ENCODE measurements around the gene CWC27. TPM values are rescaled to one million over a fixed set of nuclear protein-coding genes. Genes with fewer than 3 reads are reported as not detected.
"Not testable (repeated sequence)": the region's sequence is repeated elsewhere in the genome, so short reads cannot be mapped to it uniquely, and the experiment has no call there.

The CWC27 gene
- polyA plus RNA-seq, 2 of the 4 experiments (the other 2 are of a cell fraction): 24.1 to 48.5 TPM

DNA sequence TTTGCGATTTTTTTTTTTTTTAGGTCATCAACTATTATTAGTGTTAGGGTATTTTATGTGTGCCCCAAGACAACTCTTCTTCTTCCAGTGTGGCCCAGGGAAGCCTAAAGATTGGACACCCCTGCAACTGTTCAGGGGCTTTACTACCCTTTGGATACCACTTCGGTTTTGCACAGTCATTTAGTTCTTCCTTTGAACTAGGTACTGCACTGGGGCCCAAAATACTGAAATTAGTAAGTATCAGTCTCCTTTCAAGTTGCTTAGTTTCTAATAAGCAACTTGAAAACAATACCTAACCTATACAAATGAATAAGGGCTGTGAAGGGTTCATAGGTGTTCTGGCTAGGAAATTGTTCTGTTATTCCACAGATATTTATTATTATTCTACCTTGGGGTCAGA lies 45.3 kb downstream of the CWC27 start:
- ATAC-seq (no peak), DNase-seq (ENCODE audit: low read depth in 1 of 2, low spot score in 1 of 2) (no peak), FAIRE-seq (no peak)
- no peak overlapping the region for H3K4me3 ChIP-seq
- ChIA-PET CTCF (interaction anchor here (0.6 to 1.5 kb wide), 2 partner anchors 337 to 669 kb away, joined by 3 read pairs; no protein-coding TSS in a partner anchor), POLR2A (no interaction called here)
- H3K4me2 ChIP-seq: no peak overlapping the region
- peaks cover 8% of the 10 kb centered on the region; the same call in 1 of the 3 replicates for H3K4me1 ChIP-seq
- no peak overlapping the region for H3K27ac ChIP-seq
- no peak for TF ChIP-seq RCOR1 (IDR thresholded peaks at IDR 0.05; ENCODE audit: low read depth, low read length)
- TF ChIP-seq JUNB (IDR thresholded peaks at IDR 0.05): no peak
- no peak for TF ChIP-seq FOSB (CRISPR knock-in tag; IDR thresholded peaks at IDR 0.05)
- WGBS (ENCODE audit: missing lambda C conversion rate): 79% methylated on average over 2 of the region's 2 CpGs
- H3K9me3 ChIP-seq: no peaks in the 10 kb centered on the region

DNA sequence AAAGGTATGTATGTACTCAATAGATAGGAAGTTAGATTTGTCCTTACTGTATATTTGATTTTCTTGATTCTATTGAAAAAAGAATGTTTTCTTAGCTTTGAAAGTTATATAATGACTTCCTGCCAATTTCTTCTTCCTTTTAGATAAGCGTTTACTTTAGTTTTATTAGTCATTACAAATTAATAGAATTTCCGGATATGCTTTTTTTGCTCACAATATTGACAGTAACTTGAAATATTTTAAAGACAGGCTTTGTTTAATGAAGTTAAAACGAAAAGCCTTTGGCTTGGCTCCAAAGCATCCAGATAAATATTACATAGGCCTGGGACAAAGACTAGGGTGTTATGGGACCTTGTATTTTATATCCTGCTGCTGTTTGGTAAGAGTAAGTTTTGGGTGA lies 49.5 kb downstream of the CWC27 start:
- DNase-seq (ENCODE audit: low read depth in 1 of 2, low spot score in 1 of 2) (no peak), FAIRE-seq (peak; percentile 56), ATAC-seq (no peak)
- Histone ChIP-seq H3K9me3 (no peaks in the 10 kb centered on the region), H3K4me2 (no peak overlapping the region), H3K4me3 (no peak overlapping the region), H3K4me1 (peaks cover 8% of the 10 kb centered on the region; the same call in 1 of the 3 replicates), H3K27ac (no peak overlapping the region)
- 31% methylated on average over 3 of the region's 3 CpGs for WGBS (ENCODE audit: missing lambda C conversion rate)
- CTCF ChIA-PET: no interaction called here
- TF ChIP-seq NFE2L2 (conservative IDR thresholded peaks at IDR 0.05; ENCODE audit: low read length) (no peak), RCOR1 (IDR thresholded peaks at IDR 0.05; ENCODE audit: low read depth, low read length) (no peak), RFX5 (IDR thresholded peaks at IDR 0.05) (no peak), HOXA7 (CRISPR knock-in tag; IDR thresholded peaks at IDR 0.05) (no peak), EHMT2 (IDR thresholded peaks at IDR 0.05; ENCODE audit: low read depth) (no peak), NR3C1 (IDR thresholded peaks at IDR 0.05) (no peak), FOSL2 (IDR thresholded peaks at IDR 0.05) (no peak), FOSL2 (CRISPR knock-in tag; IDR thresholded peaks at IDR 0.05) (no peak), JUNB (IDR thresholded peaks at IDR 0.05) (no peak), HOXB5 (CRISPR knock-in tag; IDR thresholded peaks at IDR 0.05) (no peak), ZFP36 (IDR thresholded peaks at IDR 0.05; ENCODE audit: borderline replicate concordance, partially characterized antibody) (no peak), TP53 (CRISPR knock-in tag; IDR thresholded peaks at IDR 0.05) (no peak), RARB (CRISPR knock-in tag; IDR thresholded peaks at IDR 0.05) (no peak), POLR2A (IDR thresholded peaks at IDR 0.05; ENCODE audit: low read length) (no peak), POLR2AphosphoS2 (conservative IDR thresholded peaks at IDR 0.05; ENCODE audit: low read length) (no peak), PHF8 (IDR thresholded peaks at IDR 0.05; ENCODE audit: borderline replicate concordance, low read depth) (no peak)
- TF ChIP-seq, protein P1, sequence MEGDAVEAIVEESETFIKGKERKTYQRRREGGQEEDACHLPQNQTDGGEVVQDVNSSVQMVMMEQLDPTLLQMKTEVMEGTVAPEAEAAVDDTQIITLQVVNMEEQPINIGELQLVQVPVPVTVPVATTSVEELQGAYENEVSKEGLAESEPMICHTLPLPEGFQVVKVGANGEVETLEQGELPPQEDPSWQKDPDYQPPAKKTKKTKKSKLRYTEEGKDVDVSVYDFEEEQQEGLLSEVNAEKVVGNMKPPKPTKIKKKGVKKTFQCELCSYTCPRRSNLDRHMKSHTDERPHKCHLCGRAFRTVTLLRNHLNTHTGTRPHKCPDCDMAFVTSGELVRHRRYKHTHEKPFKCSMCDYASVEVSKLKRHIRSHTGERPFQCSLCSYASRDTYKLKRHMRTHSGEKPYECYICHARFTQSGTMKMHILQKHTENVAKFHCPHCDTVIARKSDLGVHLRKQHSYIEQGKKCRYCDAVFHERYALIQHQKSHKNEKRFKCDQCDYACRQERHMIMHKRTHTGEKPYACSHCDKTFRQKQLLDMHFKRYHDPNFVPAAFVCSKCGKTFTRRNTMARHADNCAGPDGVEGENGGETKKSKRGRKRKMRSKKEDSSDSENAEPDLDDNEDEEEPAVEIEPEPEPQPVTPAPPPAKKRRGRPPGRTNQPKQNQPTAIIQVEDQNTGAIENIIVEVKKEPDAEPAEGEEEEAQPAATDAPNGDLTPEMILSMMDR (IDR thresholded peaks at IDR 0.05): no peak
- POLR2A ChIA-PET: no interaction called here

DNA sequence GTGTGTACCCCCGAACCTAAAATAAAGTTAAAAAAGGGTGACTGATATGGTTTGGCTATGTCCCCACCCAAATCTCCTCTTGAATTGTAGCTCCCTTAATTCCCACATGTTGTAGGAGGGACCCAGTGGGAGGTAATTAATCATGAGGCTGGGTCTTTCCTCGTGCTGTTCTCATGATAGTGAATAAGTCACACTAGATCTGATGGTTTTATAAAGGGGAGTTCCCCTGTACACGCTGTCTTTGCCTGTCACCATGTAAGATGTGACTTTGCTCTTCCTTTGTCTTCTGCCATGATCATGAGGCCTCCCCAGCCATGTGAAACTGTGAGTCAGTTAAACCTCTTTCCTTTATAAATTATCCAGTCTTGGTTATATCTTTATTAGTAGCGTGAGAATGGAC lies 50.6 kb downstream of the CWC27 start:
- H3K4me3 ChIP-seq; H3K4me1 ChIP-seq; POLR2A ChIA-PET; H3K4me2 ChIP-seq; CTCF ChIA-PET; H3K9me3 ChIP-seq; H3K27ac ChIP-seq; FAIRE-seq; DNase-seq (ENCODE audit: low read depth in 1 of 2, low spot score in 1 of 2); ATAC-seq: not testable (repeated sequence)
- WGBS (ENCODE audit: missing lambda C conversion rate): 88% methylated on average over 4 of the region's 4 CpGs

DNA sequence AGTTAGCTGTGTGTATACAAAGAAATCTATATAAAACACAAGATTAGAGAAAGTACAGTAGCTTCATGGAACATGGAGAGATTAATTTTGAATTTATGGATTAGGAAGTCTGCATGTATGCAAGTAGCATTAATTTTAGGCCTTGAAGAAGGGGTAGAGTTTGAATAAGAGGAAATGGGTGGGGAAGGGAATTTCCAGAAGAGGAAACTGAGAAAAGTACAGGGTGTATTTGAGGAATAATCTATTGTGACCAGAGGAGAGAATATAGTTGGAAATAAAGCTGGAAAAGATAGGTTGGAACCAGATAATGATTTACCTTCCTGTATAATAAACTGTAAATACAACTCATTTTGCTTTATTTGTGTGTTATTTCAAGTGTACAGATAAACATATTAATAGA lies 53.6 kb downstream of the CWC27 start:
- TF ChIP-seq EHMT2 (IDR thresholded peaks at IDR 0.05; ENCODE audit: low read depth): no peak
- H3K9me3 ChIP-seq: no peaks in the 10 kb centered on the region
- DNase-seq (ENCODE audit: low read depth in 1 of 2, low spot score in 1 of 2) (no peak), ATAC-seq (no peak), FAIRE-seq (no peak)
- ChIA-PET POLR2A (no interaction called here), CTCF (no interaction called here)
- H3K4me3 ChIP-seq: no peak overlapping the region
- H3K4me1 ChIP-seq: peaks cover 8% of the 10 kb centered on the region; the same call in 1 of the 3 replicates
- H3K4me2 ChIP-seq: no peak overlapping the region
- H3K27ac ChIP-seq: no peak overlapping the region

DNA sequence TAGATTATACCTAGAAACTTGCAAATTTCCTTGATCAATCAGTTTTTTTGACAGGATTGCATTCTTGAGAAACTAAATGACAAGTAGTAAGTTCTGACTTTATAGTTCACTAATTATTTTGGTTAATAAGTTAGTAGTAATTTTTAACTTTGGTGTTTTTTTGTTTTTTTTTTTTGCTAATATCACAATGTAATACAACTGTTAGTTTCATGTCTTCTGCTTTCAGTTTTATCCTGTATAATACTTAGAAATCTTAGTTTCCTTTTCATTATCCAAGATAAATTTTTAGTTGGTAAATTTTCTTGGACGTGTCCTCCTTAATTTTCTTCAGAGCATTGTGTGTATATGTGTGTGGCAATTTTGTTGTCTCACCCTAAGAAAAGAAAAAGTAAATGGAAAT lies 57.8 kb downstream of the CWC27 start:
- no peak for TF ChIP-seq BHLHE40 (IDR thresholded peaks at IDR 0.05; ENCODE audit: low read depth, low read length)
- no peak for TF ChIP-seq CBX2 (IDR thresholded peaks at IDR 0.05; ENCODE audit: borderline replicate concordance, low read depth)
- TF ChIP-seq, protein P2, sequence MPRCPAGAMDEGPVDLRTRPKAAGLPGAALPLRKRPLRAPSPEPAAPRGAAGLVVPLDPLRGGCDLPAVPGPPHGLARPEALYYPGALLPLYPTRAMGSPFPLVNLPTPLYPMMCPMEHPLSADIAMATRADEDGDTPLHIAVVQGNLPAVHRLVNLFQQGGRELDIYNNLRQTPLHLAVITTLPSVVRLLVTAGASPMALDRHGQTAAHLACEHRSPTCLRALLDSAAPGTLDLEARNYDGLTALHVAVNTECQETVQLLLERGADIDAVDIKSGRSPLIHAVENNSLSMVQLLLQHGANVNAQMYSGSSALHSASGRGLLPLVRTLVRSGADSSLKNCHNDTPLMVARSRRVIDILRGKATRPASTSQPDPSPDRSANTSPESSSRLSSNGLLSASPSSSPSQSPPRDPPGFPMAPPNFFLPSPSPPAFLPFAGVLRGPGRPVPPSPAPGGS (IDR thresholded peaks at IDR 0.05): no peak
- TF ChIP-seq CEBPB (IDR thresholded peaks at IDR 0.05): no peak
- TF ChIP-seq CBX8 (IDR thresholded peaks at IDR 0.05): no peak
- TF ChIP-seq, protein P3, sequence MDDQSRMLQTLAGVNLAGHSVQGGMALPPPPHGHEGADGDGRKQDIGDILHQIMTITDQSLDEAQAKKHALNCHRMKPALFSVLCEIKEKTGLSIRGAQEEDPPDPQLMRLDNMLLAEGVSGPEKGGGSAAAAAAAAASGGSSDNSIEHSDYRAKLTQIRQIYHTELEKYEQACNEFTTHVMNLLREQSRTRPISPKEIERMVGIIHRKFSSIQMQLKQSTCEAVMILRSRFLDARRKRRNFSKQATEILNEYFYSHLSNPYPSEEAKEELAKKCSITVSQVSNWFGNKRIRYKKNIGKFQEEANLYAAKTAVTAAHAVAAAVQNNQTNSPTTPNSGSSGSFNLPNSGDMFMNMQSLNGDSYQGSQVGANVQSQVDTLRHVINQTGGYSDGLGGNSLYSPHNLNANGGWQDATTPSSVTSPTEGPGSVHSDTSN (IDR thresholded peaks at IDR 0.05): no peak
- TF ChIP-seq NPAS2 (CRISPR knock-in tag; IDR thresholded peaks at IDR 0.05; ENCODE audit: borderline replicate concordance): no peak
- TF ChIP-seq, protein P1 (IDR thresholded peaks at IDR 0.05): no peak
- Histone ChIP-seq H3K4me2 (no peak overlapping the region), H3K27ac (no peak overlapping the region), H3K4me3 (no peak overlapping the region), H3K4me1 (no peaks in the 10 kb centered on the region), H3K9me3 (no peaks in the 10 kb centered on the region)
- ChIA-PET POLR2A (no interaction called here), CTCF (no interaction called here)
- no peak for ATAC-seq
- no peak for FAIRE-seq
- no peak for DNase-seq (ENCODE audit: low read depth in 1 of 2, low spot score in 1 of 2)
- 76% methylated on average over 1 of the region's 1 CpG for WGBS (ENCODE audit: missing lambda C conversion rate)
